Transverse colon (tissue), 4 donors: ENCODE data around the gene LRP1B.

ENCODE experiments used
- CTCF ChIP-seq, 5 experiments: fragments of 200-600 bp in 3 of 5; fragments of 450-650 bp in 2 of 5; sonication (generic) in 3 of 5; IDR thresholded peaks; 1 replicate in 2 of 5; 2 replicates in 3 of 5; pipeline ENCODE4 v1.5.1; 2016 to 2017; ENCODE audit warnings: antibody characterized with exemption in 5 of 5, inconsistent platforms in 3 of 5, mild to moderate bottlenecking in 2 of 5, moderate library complexity in 1 of 5
- EP300 ChIP-seq: sonication (generic); formaldehyde crosslinking; IDR thresholded peaks from one replicate; pipeline ENCODE4 v1.6.1; 2017; ENCODE audit warnings: antibody characterized with exemption, low read depth
- POLR2A ChIP-seq: fragments of 450-650 bp; IDR thresholded peaks from one replicate; pipeline ENCODE4 v1.6.1; 2016; ENCODE audit warnings: antibody characterized with exemption, mild to moderate bottlenecking, moderate library complexity
- POLR2AphosphoS5 ChIP-seq, 3 donors: sonication (generic); formaldehyde crosslinking; IDR thresholded peaks; one replicate each; pipeline ENCODE4 v1.6.1; 2016; ENCODE audit warnings: antibody characterized with exemption in 3 of 3

GRCh38 chr2:140814141-140814540 lies 1316.7 kb downstream of the LRP1B start:
- TF ChIP-seq CTCF (IDR thresholded peaks at IDR 0.05), result no peak
- no peak for TF ChIP-seq EP300
- no peak for TF ChIP-seq POLR2AphosphoS5 (IDR thresholded peaks at IDR 0.05)
- no peak for TF ChIP-seq POLR2A
